HG03575 (cell line): Measurements from ENCODE around the gene JUND.

ENCODE experiments used
- ATAC-seq: cut with Tn5 transposase; IDR thresholded peaks from one replicate; pipeline ENCODE4 v1.9.1; 2021; ENCODE audit not compliant: unreplicated experiment, insufficient number of reproducible peaks, low FRiP score; ENCODE audit errors: extremely low read depth

The JUND gene

GRCh38 chr19:18292810-18293641, 11.6 kb upstream of the JUND start:
- no peak for ATAC-seq

GRCh38 chr19:18292462-18292809, 11.0 kb upstream of the JUND start:
- no peak for ATAC-seq

- ATAC-seq, result no peak
Measured at GRCh38 chr19:18291590-18292461, 10.4 kb upstream of the JUND start.

DNA sequence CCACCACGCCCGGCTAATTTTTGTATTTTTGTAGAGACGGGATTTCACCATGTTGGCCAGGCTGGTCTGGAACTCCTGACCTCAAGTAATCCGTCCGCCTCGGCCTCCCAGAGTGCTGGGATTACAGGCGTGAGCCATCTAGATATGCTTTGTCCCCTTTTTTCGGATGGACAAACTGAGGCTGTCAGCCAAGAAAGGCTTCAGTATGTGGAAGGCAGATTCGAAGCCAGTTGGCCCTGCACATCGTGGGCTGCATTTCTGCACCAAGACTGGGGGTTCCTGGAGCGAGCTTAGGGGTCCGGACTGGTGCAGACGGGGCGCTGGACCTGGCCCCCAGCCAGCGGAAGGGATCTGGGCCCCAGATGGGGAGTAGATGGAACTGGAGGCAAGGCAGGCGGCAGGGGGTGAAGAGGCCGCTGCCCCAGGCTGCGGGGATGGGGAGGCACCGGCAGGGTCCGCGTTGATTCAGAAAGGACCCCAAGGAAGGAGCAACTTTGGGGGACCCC, 9.7 kb upstream of the JUND start:
- no peak for ATAC-seq

DNA sequence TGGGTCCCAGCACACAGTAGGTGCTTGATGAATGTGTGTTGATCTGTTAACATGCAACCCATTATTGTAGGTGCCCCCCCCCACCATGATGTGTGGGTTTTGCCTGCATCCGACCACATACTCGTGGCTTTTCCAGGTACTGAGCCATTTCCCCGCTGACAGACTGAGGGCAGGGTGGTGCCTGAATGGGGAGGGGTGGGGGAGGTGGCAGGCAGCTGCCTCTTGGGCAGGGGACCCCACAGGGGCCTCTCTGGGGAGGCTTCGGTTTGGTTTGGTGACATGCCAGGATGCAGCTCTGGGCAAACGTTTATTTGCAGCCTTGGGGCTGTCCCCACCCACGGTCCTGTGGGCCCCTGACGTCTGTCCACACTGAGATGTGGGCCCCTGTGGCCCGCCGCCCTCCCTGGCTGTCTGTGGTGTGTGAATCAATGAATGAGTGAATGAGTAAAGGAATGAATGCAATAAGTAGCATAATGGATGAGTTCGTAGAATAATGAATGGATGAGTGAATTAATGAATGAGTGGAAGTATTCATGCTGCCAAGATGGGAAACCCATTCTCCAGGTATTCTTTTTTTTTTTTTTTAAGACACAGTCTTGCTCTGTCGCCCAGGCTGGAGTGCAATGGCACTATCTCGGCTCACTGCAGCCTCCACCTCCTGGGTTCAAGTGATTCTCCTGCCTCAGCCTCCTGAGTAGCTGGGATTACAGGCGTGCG, 9.0 kb upstream of the JUND start:
- ATAC-seq, result no peak

DNA sequence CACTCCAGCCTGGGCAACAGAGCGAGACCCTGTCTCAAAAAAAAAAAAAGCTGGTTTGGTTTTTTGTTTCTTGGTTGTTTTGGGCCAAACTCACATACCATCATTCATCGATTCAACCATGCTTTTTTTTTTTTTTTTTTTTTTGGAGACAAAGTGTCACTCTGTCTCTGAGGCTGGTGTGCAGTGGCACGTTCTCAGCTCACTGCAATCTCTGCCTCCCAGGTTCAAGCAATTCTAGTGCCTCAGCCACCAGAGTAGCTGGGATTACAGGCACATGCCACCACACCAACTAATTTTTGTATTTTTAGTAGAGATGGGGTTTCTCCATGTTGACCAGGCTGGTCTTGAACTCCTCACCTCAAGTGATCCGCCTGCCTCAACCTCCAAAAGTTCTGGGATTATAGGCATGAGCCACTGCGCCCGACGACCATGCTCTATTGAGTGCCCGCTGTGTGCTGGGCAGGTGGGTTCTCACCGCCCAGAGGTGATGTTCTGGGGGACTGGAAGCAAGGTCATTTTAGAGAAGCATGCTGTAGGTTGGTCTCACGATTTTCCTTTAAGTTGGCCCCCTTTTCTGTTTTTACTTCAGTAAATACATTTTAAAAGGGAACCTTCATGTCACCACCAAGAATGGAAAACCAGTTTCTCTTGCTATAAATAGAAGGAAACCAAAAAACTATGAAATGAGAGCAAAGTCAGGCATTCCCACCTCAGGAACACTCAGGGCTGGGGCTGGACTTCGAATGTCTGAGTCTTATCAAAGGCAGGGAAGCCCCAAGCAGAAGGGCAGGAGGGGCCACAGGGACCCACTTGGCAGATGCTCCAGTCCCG, 8.3 kb upstream of the JUND start:
- ATAC-seq, result no peak

DNA sequence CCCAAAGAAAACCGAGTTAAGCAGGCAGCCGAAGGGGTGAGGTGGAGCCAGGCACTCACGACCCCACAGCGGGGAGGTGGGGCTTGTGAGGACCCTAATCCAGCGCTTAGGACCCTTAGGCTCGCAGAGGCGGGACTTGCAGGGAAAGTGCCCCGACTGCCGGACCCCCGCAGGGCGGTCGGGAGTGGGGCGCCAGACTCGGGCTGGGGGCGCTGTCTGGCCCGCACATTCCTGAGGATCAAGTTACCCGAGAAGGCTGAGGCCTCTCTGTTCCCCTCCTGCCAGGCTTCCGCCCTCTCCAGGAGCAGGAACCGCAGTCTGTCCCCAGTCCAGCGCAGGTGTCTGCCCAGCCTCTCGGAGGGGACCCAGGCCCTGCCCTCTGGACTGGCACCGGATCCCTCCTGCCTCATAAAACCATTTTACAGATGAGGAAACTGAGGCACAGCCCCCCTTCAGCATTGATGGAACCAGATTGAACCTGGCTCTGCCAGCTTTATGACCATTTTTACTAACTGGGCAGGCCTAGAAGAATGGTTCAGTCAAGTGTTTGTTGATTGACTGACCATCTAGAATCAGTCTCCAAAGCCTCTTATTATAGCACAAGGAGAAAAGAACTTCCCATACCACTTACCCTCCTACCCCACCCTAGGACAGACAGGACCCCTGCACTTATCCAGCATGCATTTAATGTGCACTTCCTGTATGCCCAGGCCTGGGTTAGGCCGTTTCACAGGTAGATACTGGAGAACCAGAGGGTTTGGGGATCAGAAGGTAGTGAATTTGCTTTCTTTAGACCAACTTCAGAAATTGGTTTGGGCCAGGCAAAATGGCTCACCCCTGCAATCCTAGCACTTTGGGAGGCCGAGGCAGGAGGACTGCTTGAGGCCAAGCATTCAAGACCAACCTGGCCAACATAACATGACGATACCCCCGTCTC, 6.7 kb upstream of the JUND start:
- ATAC-seq, result no peak

GRCh38 chr19:18286973-18287635, 5.7 kb upstream of the JUND start:
- no peak for ATAC-seq

- ATAC-seq, result no peak
Measured at GRCh38 chr19:18284712-18285360, 3.4 kb upstream of the JUND start.

- ATAC-seq, result no peak
Measured at GRCh38 chr19:18283338-18283737, 1.9 kb upstream of the JUND start.

DNA sequence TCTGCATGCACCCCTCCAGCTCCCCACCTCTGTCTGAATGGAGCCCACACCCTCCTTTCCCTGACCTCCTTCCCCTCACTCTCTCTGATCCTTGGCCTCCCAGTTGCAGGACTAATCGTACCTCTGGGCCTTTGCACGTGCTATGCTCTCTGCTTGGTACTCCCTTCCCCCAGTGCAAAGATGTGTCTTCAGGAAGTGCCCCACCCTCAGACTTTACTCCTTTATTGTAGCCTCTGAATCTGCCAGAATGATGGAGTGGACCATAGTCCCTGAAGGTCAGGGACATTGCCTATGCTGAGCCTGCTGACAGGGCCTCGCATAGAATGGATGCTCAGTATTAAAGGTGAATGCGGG, 1.3 kb upstream of the JUND start:
- ATAC-seq, result no peak

GRCh38 chr19:18282021-18282787, 782 bp upstream of the JUND start:
- ATAC-seq, result no peak

DNA sequence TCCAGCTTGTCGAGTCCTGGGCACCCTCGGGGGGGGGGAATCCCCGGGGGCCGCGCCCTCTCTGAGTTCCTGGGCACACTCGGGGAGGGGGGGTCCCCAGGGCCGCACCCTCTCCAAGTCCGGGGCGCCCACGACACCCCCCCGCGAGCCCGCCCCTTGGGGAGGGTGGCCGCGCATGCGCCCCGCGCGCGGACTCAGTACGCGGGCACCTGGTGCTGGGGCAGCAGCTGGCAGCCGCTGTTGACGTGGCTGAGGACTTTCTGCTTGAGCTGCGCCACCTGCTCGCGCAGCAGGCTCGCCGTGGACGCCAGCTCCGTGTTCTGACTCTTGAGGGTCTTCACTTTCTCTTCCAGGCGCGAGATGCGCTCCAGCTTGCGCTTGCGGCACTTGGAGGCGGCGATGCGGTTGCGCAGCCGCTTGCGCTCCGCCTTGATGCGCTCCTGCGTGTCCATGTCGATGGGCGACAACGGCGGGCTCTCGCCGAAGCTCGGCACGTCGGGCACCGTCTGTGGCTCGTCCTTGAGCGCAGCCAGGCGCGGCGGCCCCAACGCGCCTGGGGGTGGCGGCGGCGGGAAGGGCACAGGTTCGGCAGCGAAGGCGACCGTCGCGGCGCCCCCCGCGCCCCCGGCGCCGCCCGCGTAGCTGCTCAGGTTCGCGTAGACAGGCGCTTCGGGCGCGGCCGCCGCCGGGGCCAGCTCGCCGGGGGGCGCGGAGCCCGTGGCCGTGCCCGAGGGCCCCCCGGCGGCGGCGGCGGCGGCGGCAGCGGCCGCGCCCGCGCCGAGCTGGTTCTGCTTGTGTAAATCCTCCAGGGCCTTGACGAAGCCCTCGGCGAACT, 958 bp downstream of the JUND start:
- ATAC-seq, result no peak

GRCh38 chr19:18279516-18280246, 1.7 kb downstream of the JUND start:
- ATAC-seq, result no peak

DNA sequence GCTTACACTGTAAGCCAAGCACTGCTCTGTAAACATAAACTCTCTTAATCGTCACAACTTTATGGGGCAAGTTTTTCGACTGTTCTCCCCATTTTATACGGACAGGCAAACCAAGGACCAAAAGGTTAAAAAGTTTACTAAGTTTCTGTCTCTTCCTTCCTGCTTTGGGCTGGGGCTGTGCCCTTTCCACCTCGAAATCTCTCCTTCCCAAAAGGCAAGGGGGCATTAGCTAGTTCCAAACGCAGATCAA, 2.2 kb downstream of the JUND start:
- no peak for ATAC-seq
